PC-9 (cell line): ENCODE measurements around the gene HERC4.

ENCODE experiments used
- CTCF ChIP-seq: fragments of 200-600 bp; sonication (generic); conservative IDR thresholded peaks from 2 replicates; pipeline ENCODE4 v1.6.1; 2017; ENCODE audit warnings: mixed run types, antibody characterized with exemption, mild to moderate bottlenecking, moderate library complexity
- EZH2 ChIP-seq: fragments of 200-600 bp; sonication (generic); IDR thresholded peaks from 2 replicates; pipeline ENCODE4 v1.8.0; 2017; ENCODE audit warnings: antibody characterized with exemption, low read depth

GRCh38 chr10:68101066-68101465 lies 26.0 kb upstream of the HERC4 start:
- TF ChIP-seq CTCF (no peak), EZH2 (no peak)
